ENCODE data around the gene TMEM14C. TPM values are rescaled to one million over a fixed set of nuclear protein-coding genes. Genes with fewer than 3 reads are reported as not detected.
A peak's percentile ranks its signal among the peaks of the same experiment; 100 is the strongest.

Gene TMEM14C
- total and polyA plus RNA-seq, 11 donors, result 94.5 to 179 (median 116) TPM

DNA sequence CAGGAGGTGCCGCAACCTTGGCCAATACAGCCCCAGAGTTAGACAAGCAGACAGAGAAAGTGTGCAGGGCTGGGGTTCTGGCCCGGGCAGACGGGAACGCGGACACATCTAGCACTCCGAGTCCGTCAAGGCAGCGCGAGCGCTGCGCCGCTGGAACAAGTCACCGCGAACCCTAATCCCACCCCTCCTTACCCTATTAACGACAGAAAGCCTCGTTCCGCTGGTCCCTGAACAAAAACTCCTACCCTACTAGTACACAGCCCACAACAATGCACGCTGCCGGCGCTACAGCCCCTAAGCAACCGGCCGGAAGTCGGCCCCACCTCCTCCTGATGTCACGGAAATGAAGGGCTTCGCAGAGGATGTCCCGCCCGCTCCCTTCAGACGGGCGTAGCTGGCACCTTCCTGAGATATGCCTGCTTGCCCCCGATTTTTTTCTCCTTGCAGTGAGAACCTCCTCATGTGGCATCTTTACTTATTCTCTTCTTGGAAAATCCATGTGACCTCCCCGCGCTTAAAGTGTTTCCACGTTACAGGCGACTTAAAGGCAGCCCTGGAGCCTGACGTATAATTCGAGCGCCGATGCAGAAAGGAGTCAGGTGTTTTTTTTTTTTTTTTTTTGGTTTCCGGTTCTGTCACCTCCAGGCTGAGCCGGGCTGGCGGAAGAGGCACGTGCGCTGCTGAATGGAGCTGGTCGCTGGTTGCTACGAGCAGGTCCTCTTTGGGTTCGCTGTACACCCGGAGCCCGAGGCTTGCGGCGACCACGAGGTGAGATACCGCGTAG lies 28.4 kb upstream of the TMEM14C start, which contains the start of the genes C6orf52 and PAK1IP1:
C6orf52 (minus strand) TSS at position 315 of the 784 bp plus-strand sequence. CDS start 7,066 bp downstream, outside the sequence.
PAK1IP1 (plus strand) TSS at position 671 of the 784 bp plus-strand sequence; CDS start at position 685, 14 bp downstream.
- intact Hi-C loops (cut with DNase I), result loop anchor here (1.0 to 10.0 kb wide), 14 partner anchors 28 to 190 kb away; partner anchors contain the start of genes TMEM14B (in 7 of the 10) and TMEM14C (in 1 of the 10)
- TF ChIP-seq POLR2A (IDR thresholded peaks at IDR 0.05) (peak; percentile 23 to 84), CTCF (IDR thresholded peaks at IDR 0.05) (no peak)
- WGBS, 4 donors, result 0 to 1% (median 0%) methylated on average over 50 to 53 of the region's 53 CpGs
- peak within 1 kb of the TSS; percentile 82 to 98 (median 96) for H3K27ac ChIP-seq
- H3K9me3 ChIP-seq, result no peaks in the 10 kb centered on the region
- no peaks in the 10 kb centered on the region for H3K27me3 ChIP-seq
- peak within 1 kb of the TSS; percentile 59 to 92 (median 77) for H3K4me3 ChIP-seq
- H3K36me3 ChIP-seq, result peaks cover 0 to 25% (median 19%) of the 10 kb centered on the region in 9 donors
- DNase-seq (peak; percentile 93 to 96 (median 94)), ATAC-seq (peak; percentile 99 to 100 (median 100))
- peaks cover 0 to 32% (median 18%) of the 10 kb centered on the region in 12 donors for H3K4me1 ChIP-seq

DNA sequence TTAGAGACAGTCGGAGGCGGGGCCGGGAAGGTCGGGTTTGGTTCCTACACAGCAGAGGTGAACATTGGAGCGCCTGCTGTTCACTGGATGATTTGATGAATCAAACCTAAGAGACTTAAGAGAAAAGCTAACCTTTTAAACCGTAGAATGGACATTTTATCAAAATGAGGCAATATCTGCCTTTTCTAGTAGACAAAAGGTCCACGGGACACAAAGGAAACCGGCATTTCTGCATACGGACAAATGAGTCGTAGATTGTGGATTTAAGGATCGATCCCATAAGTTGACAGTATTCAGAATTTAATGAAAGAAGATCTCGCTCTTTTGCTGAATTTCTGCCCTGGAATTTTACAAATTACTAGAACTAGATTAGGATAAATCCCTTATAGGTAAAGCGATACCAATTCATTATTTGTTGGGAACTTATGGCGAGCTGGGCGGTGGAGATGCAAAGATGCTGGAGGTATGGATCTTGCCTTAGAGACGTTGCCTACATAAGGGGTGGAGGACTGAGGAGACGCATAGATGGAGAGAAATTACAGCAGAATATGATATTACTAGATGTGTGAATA lies 27.7 kb upstream of the TMEM14C start:
- DNase-seq (no peak), ATAC-seq (no peak)
- intact Hi-C loops (cut with DNase I), result loop anchor here in 9 of 10 donors (2.0 to 10.0 kb wide), 9 partner anchors 28 to 190 kb away; partner anchors contain the start of genes TMEM14B (in 5 of the 9) and TMEM14C (in 1 of the 9)
- no peaks in the 10 kb centered on the region for H3K27me3 ChIP-seq
- peaks cover 0 to 32% (median 18%) of the 10 kb centered on the region in 12 donors for H3K4me1 ChIP-seq
- H3K9me3 ChIP-seq, result no peaks in the 10 kb centered on the region
- peak overlapping the region; percentile 59 to 92 (median 77) for H3K4me3 ChIP-seq
- H3K27ac ChIP-seq, result peak overlapping the region; percentile 82 to 98 (median 96)
- H3K36me3 ChIP-seq, result peaks cover 0 to 32% (median 23%) of the 10 kb centered on the region in 9 donors
- TF ChIP-seq POLR2A (IDR thresholded peaks at IDR 0.05) (no peak), CTCF (IDR thresholded peaks at IDR 0.05) (no peak)
- WGBS, 4 donors, result 0 to 2% (median 1%) methylated on average over 17 of the region's 17 CpGs

GRCh38 chr6:10696655-10697054 lies 26.2 kb upstream of the TMEM14C start:
- H3K9me3 ChIP-seq, result no peaks in the 10 kb centered on the region
- H3K27ac ChIP-seq, result no peak overlapping the region
- intact Hi-C loops (cut with DNase I), result loop anchor here in 5 of 10 donors (5.0 to 10.0 kb wide), 5 partner anchors 48 to 192 kb away; partner anchors contain the start of gene TMEM14B (in 2 of the 5)
- ATAC-seq (no peak), DNase-seq (no peak)
- 91 to 100% (median 97%) methylated on average over 4 of the region's 4 CpGs for WGBS, 4 donors
- H3K27me3 ChIP-seq, result no peaks in the 10 kb centered on the region
- no peak overlapping the region for H3K4me3 ChIP-seq
- H3K36me3 ChIP-seq, result peaks cover 0 to 46% (median 34%) of the 10 kb centered on the region in 9 donors
- no peak for TF ChIP-seq CTCF (IDR thresholded peaks at IDR 0.05)
- TF ChIP-seq POLR2A (IDR thresholded peaks at IDR 0.05), result no peak
- H3K4me1 ChIP-seq, result peaks cover 0 to 32% (median 18%) of the 10 kb centered on the region in 12 donors

GRCh38 chr6:10713962-10714361 lies 8.9 kb upstream of the TMEM14C start:
- H3K4me3 ChIP-seq, result no peak overlapping the region
- H3K27me3 ChIP-seq, result no peaks in the 10 kb centered on the region
- H3K27ac ChIP-seq, result no peak overlapping the region
- DNase-seq (no peak), ATAC-seq (no peak)
- WGBS, 4 donors, result 85 to 87% (median 85%) methylated on average over 8 of the region's 8 CpGs
- H3K4me1 ChIP-seq, result no peaks in the 10 kb centered on the region
- intact Hi-C loops (cut with DNase I), result no loop called here
- peaks cover 0 to 20% (median 14%) of the 10 kb centered on the region in 9 donors for H3K36me3 ChIP-seq
- no peak for TF ChIP-seq POLR2A (IDR thresholded peaks at IDR 0.05)
- no peak for TF ChIP-seq CTCF (IDR thresholded peaks at IDR 0.05)
- H3K9me3 ChIP-seq, result peaks cover 0 to 7% (median 0%) of the 10 kb centered on the region in 12 donors

All from heart left ventricle (tissue), 16 donors.